Gastroesophageal sphincter (tissue), 3 donors: ENCODE results near the gene PITX1.
A peak's percentile ranks its signal among the peaks of the same experiment; 100 is the strongest.

Experiments
- EP300 ChIP-seq: sonication (generic); formaldehyde crosslinking; IDR thresholded peaks from one replicate; pipeline ENCODE4 v1.6.1; 2017; ENCODE audit warnings: antibody characterized with exemption, mild to moderate bottlenecking
- POLR2AphosphoS5 ChIP-seq: sonication (generic); formaldehyde crosslinking; IDR thresholded peaks from one replicate; pipeline ENCODE4 v1.6.1; 2017; ENCODE audit warnings: antibody characterized with exemption
- TF ChIP-seq, protein P1 (sequence below), 4 experiments: fragments of 200-600 bp in 2 of 4; fragments of 450-650 bp in 2 of 4; sonication (generic) in 1 of 4; IDR thresholded peaks; one replicate each; pipeline ENCODE4 v1.5.1; 2017 to 2019; ENCODE audit warnings: antibody characterized with exemption in 4 of 4, mild to moderate bottlenecking in 2 of 4, moderate library complexity in 2 of 4

DNA sequence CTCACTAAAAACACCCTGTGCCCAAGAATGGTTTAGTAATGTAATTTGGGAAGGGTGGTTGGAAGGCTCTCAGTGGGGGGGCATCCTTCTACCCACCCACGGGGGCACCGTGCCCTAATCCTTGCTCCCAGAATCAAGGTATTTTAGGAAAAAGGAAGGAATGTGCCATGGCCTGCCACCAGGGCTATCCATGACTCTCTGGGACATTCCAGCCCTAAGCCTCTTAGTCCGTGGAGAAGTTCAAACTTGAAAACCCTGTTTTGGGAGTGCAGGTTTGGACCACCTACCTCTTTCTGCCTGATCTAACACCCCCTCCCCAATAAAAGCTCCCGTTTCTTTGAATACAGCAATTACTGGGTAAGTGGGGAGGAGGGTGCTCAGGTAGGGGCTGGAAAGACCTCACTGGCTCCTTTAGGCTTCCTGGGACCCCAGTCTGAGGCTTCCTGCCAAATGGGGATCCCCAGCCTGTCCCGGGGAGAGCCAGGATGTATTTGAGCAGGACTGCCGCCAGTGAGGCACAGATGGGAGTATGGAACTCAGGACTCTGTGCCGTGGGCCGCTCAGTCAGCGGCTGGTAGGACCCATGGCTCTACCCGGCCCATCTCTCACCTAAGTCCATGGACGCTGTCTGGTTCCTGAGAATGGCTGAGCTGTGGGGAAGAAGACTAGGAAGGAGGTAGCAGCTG is 3.6 kb upstream of the PITX1 start:
- TF ChIP-seq, protein P1, sequence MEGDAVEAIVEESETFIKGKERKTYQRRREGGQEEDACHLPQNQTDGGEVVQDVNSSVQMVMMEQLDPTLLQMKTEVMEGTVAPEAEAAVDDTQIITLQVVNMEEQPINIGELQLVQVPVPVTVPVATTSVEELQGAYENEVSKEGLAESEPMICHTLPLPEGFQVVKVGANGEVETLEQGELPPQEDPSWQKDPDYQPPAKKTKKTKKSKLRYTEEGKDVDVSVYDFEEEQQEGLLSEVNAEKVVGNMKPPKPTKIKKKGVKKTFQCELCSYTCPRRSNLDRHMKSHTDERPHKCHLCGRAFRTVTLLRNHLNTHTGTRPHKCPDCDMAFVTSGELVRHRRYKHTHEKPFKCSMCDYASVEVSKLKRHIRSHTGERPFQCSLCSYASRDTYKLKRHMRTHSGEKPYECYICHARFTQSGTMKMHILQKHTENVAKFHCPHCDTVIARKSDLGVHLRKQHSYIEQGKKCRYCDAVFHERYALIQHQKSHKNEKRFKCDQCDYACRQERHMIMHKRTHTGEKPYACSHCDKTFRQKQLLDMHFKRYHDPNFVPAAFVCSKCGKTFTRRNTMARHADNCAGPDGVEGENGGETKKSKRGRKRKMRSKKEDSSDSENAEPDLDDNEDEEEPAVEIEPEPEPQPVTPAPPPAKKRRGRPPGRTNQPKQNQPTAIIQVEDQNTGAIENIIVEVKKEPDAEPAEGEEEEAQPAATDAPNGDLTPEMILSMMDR (IDR thresholded peaks at IDR 0.05): no peak
- TF ChIP-seq POLR2AphosphoS5 (peak; percentile 21), EP300 (no peak)
